Lung (tissue), 12 donors: ENCODE results near the gene CENPX. TPM values are rescaled to one million over a fixed set of nuclear protein-coding genes. Genes with fewer than 3 reads are reported as not detected.

Experiments used
- ATAC-seq: fragments of 200-7000 bp; cut with Tn5 transposase; one replicate; pipeline ENCODE4 v1.9.1; 2020; ENCODE audit warnings: moderate number of reproducible peaks; ENCODE audit not compliant: insufficient read depth, low FRiP score
- DNase-seq, 3 donors: peaks; one replicate each; pipeline ENCODE4 v3.0.0-alpha.2; 2013 to 2017
- H3K27ac ChIP-seq, 2 donors: one replicate each; pipeline ENCODE4 v1.5.1; 2013; ENCODE audit warnings: mild to moderate bottlenecking in 2 of 2, moderate library complexity in 2 of 2, control low read depth in 1 of 2, inconsistent platforms in 1 of 2, low read depth in 1 of 2, low read length in 1 of 2
- H3K27me3 ChIP-seq, 3 donors: one replicate each; pipeline ENCODE4 v1.5.1; 2013; ENCODE audit warnings: low read length in 2 of 3; ENCODE audit not compliant: control insufficient read depth in 3 of 3, insufficient read depth in 3 of 3
- H3K36me3 ChIP-seq, 4 donors: one replicate each; pipeline ENCODE4 v1.5.1; 2013; ENCODE audit warnings: low read length in 4 of 4, mild to moderate bottlenecking in 1 of 4, moderate library complexity in 1 of 4; ENCODE audit not compliant: control insufficient read depth in 4 of 4, insufficient read depth in 4 of 4
- H3K4me1 ChIP-seq, 5 donors: one replicate each; pipeline ENCODE4 v1.5.1; 2013; ENCODE audit warnings: low read length in 5 of 5, mild to moderate bottlenecking in 2 of 5, moderate library complexity in 1 of 5; ENCODE audit not compliant: control insufficient read depth in 5 of 5, insufficient read depth in 5 of 5
- H3K4me3 ChIP-seq: one replicate; pipeline ENCODE4 v1.5.1; 2013; ENCODE audit warnings: mild to moderate bottlenecking, control low read depth, moderate library complexity
- H3K9ac ChIP-seq, 2 donors: one replicate each; pipeline ENCODE4 v1.5.1; 2013; ENCODE audit warnings: low read length in 2 of 2, control low read depth in 1 of 2; ENCODE audit not compliant: insufficient read depth in 1 of 2
- H3K9me3 ChIP-seq, 4 donors: one replicate each; pipeline ENCODE4 v1.5.1; 2013; ENCODE audit warnings: low read length in 3 of 4, mild to moderate bottlenecking in 1 of 4, moderate library complexity in 1 of 4; ENCODE audit not compliant: control insufficient read depth in 4 of 4, insufficient read depth in 3 of 4
- CTCF ChIP-seq: IDR thresholded peaks from 2 replicates; pipeline ENCODE4 v1.5.1; 2012; ENCODE audit warnings: mild to moderate bottlenecking; ENCODE audit errors: control extremely low read depth, extremely low read depth
- WGBS, 2 donors: extraction: QIAGEN DNeasy Blood & Tissue Kit; methylation state at CpG; one replicate each; pipeline ENCODE4 v1.1.7; 2013; 5-methylcytosine and 5-hydroxymethylcytosine counted together
- polyA plus RNA-seq, 2 donors: library from polyadenylated mRNA; stranded (reverse); fragments of 200-250 nt; gene quantifications; one replicate each; pipeline ENCODE4 v1.2.1, GENCODE V29; 2013
- total RNA-seq, 2 donors: library from RNA; depleted of rRNA in 1 of 2; stranded (reverse); fragments of >200 nt in 1 of 2; gene quantifications; one replicate each; pipeline ENCODE4 v1.2.1, GENCODE V29; 2014 to 2021
- donor health status: control.
- donor health status: control.
- donor health status: Bipolar disorder and iron deficiency.
- donor health status: healthy.
- donor health status: DM: yes; HTN: yes; CAD: no.

Gene CENPX
- total and polyA plus RNA-seq, 4 donors: 21.5 to 121 (median 101) TPM

- H3K36me3 ChIP-seq: peaks cover 0 to 25% (median 0%) of the 10 kb centered on the region in 4 donors
- peak; percentile 35 to 48 (median 47) for DNase-seq
- no peak for TF ChIP-seq CTCF
- 76 to 86% methylated on average over 18 to 19 of the region's 19 CpGs for WGBS, 2 donors
- peak; percentile 15 for ATAC-seq
- H3K9me3 ChIP-seq: no peaks in the 10 kb centered on the region
- peak overlapping the region in 1 of 2 donors; percentile 39 for H3K9ac ChIP-seq
- H3K4me1 ChIP-seq: peaks cover 0 to 27% (median 0%) of the 10 kb centered on the region in 5 donors
- no peak overlapping the region for H3K4me3 ChIP-seq
- H3K27ac ChIP-seq: peak overlapping the region; percentile 73 to 85
- H3K27me3 ChIP-seq: no peaks in the 10 kb centered on the region
Measured at GRCh38 chr17:82012640-82013295, 9.9 kb downstream of the CENPX start.

GRCh38 chr17:82012261-82012639 is 10.4 kb downstream of the CENPX start:
- no peak for TF ChIP-seq CTCF
- peak overlapping the region in 1 of 2 donors; percentile 85 for H3K27ac ChIP-seq
- peaks cover 0 to 23% (median 0%) of the 10 kb centered on the region in 4 donors for H3K36me3 ChIP-seq
- ATAC-seq (no peak), DNase-seq (peak in 2 of 3 donors; percentile 61 to 70)
- no peak overlapping the region for H3K4me3 ChIP-seq
- no peak overlapping the region for H3K9ac ChIP-seq
- H3K27me3 ChIP-seq: no peaks in the 10 kb centered on the region
- 60 to 66% methylated on average over 19 to 20 of the region's 20 CpGs for WGBS, 2 donors
- peaks cover 0 to 27% (median 0%) of the 10 kb centered on the region in 5 donors for H3K4me1 ChIP-seq
- H3K9me3 ChIP-seq: no peaks in the 10 kb centered on the region

GRCh38 chr17:82011617-82012187 is 11.0 kb downstream of the CENPX start:
- H3K27me3 ChIP-seq: no peaks in the 10 kb centered on the region
- DNase-seq (no peak), ATAC-seq (no peak)
- H3K9ac ChIP-seq: no peak overlapping the region
- 87 to 91% methylated on average over 17 to 19 of the region's 19 CpGs for WGBS, 2 donors
- H3K4me3 ChIP-seq: no peak overlapping the region
- H3K36me3 ChIP-seq: peaks cover 0 to 23% (median 0%) of the 10 kb centered on the region in 4 donors
- H3K4me1 ChIP-seq: peaks cover 0 to 29% (median 0%) of the 10 kb centered on the region in 5 donors
- H3K9me3 ChIP-seq: no peaks in the 10 kb centered on the region
- peak overlapping the region in 1 of 2 donors; percentile 85 for H3K27ac ChIP-seq
- TF ChIP-seq CTCF: no peak
